ENCODE data around the gene NOX3. TPM values are rescaled to one million over a fixed set of nuclear protein-coding genes. Genes with fewer than 3 reads are reported as not detected.

NOX3 gene
- total and polyA plus RNA-seq, 7 donors: not detected

- ATAC-seq (no peak), DNase-seq (no peak)
- H3K9me3 ChIP-seq: no peaks in the 10 kb centered on the region
- no peaks in the 10 kb centered on the region for H3K27me3 ChIP-seq (ENCODE audit: insufficient read depth in 3 of 3, low read length in 2 of 3)
- no peak overlapping the region for H3K27ac ChIP-seq
- intact Hi-C loops (cut with DNase I): no loop called here
- H3K4me1 ChIP-seq: no peaks in the 10 kb centered on the region
- H3K36me3 ChIP-seq (ENCODE audit: insufficient read depth in 1 of 2, low read depth in 1 of 2): no peaks in the 10 kb centered on the region
- 73 to 75% (median 74%) methylated on average over 9 of the region's 9 CpGs for WGBS, 3 donors
- no peak overlapping the region for H3K4me3 ChIP-seq
- no peak for TF ChIP-seq CTCF (IDR thresholded peaks at IDR 0.05)
These were observed 46.7 kb downstream of the NOX3 start for GRCh38 chr6:155408981-155409380.

GRCh38 chr6:155408231-155408630 is 47.4 kb downstream of the NOX3 start:
- WGBS, 3 donors: 91 to 100% (median 95%) methylated on average over 1 of the region's 1 CpG
- H3K27ac ChIP-seq: no peak overlapping the region
- H3K4me1 ChIP-seq: no peaks in the 10 kb centered on the region
- H3K36me3 ChIP-seq (ENCODE audit: insufficient read depth in 1 of 2, low read depth in 1 of 2): no peaks in the 10 kb centered on the region
- TF ChIP-seq CTCF (IDR thresholded peaks at IDR 0.05): no peak
- no peaks in the 10 kb centered on the region for H3K9me3 ChIP-seq
- H3K27me3 ChIP-seq (ENCODE audit: insufficient read depth in 3 of 3, low read length in 2 of 3): no peaks in the 10 kb centered on the region
- intact Hi-C loops (cut with DNase I): no loop called here
- ATAC-seq (no peak), DNase-seq (no peak)
- H3K4me3 ChIP-seq: no peak overlapping the region

GRCh38 chr6:155406801-155407200 is 48.8 kb downstream of the NOX3 start:
- Histone ChIP-seq H3K4me1 (no peaks in the 10 kb centered on the region), H3K9me3 (no peaks in the 10 kb centered on the region), H3K4me3 (no peak overlapping the region), H3K27ac (no peak overlapping the region), H3K36me3 (ENCODE audit: insufficient read depth in 1 of 2, low read depth in 1 of 2) (no peaks in the 10 kb centered on the region), H3K27me3 (ENCODE audit: insufficient read depth in 3 of 3, low read length in 2 of 3) (no peaks in the 10 kb centered on the region)
- DNase-seq (no peak), ATAC-seq (no peak)
- intact Hi-C loops (cut with DNase I): no loop called here
- 69 to 88% (median 80%) methylated on average over 1 of the region's 1 CpG for WGBS, 3 donors
- TF ChIP-seq CTCF (IDR thresholded peaks at IDR 0.05): no peak

- intact Hi-C loops (cut with DNase I): no loop called here
- ATAC-seq (no peak), DNase-seq (no peak)
- WGBS, 3 donors: 66 to 75% (median 72%) methylated on average over 3 of the region's 3 CpGs
- no peak overlapping the region for H3K4me3 ChIP-seq
- H3K9me3 ChIP-seq: no peaks in the 10 kb centered on the region
- no peak overlapping the region for H3K27ac ChIP-seq
- no peaks in the 10 kb centered on the region for H3K27me3 ChIP-seq (ENCODE audit: insufficient read depth in 3 of 3, low read length in 2 of 3)
- TF ChIP-seq CTCF (IDR thresholded peaks at IDR 0.05): no peak
- H3K36me3 ChIP-seq (ENCODE audit: insufficient read depth in 1 of 2, low read depth in 1 of 2): no peaks in the 10 kb centered on the region
- H3K4me1 ChIP-seq: no peaks in the 10 kb centered on the region
These were observed 50.7 kb downstream of the NOX3 start for GRCh38 chr6:155404937-155405336.

- Histone ChIP-seq H3K36me3 (ENCODE audit: insufficient read depth in 1 of 2, low read depth in 1 of 2) (no peaks in the 10 kb centered on the region), H3K4me3 (no peak overlapping the region), H3K4me1 (no peaks in the 10 kb centered on the region), H3K27me3 (ENCODE audit: insufficient read depth in 3 of 3, low read length in 2 of 3) (no peaks in the 10 kb centered on the region), H3K9me3 (no peaks in the 10 kb centered on the region), H3K27ac (no peak overlapping the region)
- DNase-seq (no peak), ATAC-seq (no peak)
- intact Hi-C loops (cut with DNase I): no loop called here
- 70 to 78% (median 71%) methylated on average over 7 of the region's 7 CpGs for WGBS, 3 donors
- TF ChIP-seq CTCF (IDR thresholded peaks at IDR 0.05): no peak
These were observed 52.9 kb downstream of the NOX3 start for GRCh38 chr6:155402656-155403304.
